T-helper 2 cell treated with Interferon-gamma antibody and Interleukin-4, amounts not matched to agents 5 μg/mL and 100 μg/mL, for 36 hours (primary cell): ENCODE data around the gene DYSF.

ENCODE experiments used
- DNase-seq: peaks from one replicate; pipeline ENCODE4 v3.0.0; 2021; ENCODE audit warnings: low spot score
- H3K27ac Mint-ChIP-seq: one replicate; pipeline ENCODE4 v1.8.0; 2021; ENCODE audit warnings: mild to moderate bottlenecking, mixed read lengths
- H3K27me3 Mint-ChIP-seq: one replicate; pipeline ENCODE4 v1.8.0; 2021; ENCODE audit warnings: low read depth, mixed read lengths
- H3K36me3 Mint-ChIP-seq: one replicate; pipeline ENCODE4 v1.8.0; 2021; ENCODE audit warnings: low read depth, mixed read lengths
- H3K4me1 Mint-ChIP-seq: one replicate; pipeline ENCODE4 v1.8.0; 2021; ENCODE audit warnings: low read depth, mixed read lengths
- H3K4me3 Mint-ChIP-seq: one replicate; pipeline ENCODE4 v1.8.0; 2022; ENCODE audit warnings: mild to moderate bottlenecking, moderate library complexity, mixed read lengths
- H3K9me3 Mint-ChIP-seq: one replicate; pipeline ENCODE4 v1.8.0; 2021; ENCODE audit warnings: mixed read lengths

Gene DYSF

GRCh38 chr2:71704688-71705087 lies 251.3 kb downstream of the DYSF start:
- Mint-ChIP-seq H3K27ac (no peak overlapping the region), H3K4me1 (no peaks in the 10 kb centered on the region), H3K4me3 (no peak overlapping the region), H3K27me3 (no peaks in the 10 kb centered on the region), H3K9me3 (no peaks in the 10 kb centered on the region), H3K36me3 (no peaks in the 10 kb centered on the region)
- DNase-seq: no peak

- Mint-ChIP-seq H3K27me3 (no peaks in the 10 kb centered on the region), H3K4me3 (no peak overlapping the region), H3K9me3 (no peaks in the 10 kb centered on the region), H3K27ac (no peak overlapping the region), H3K4me1 (no peaks in the 10 kb centered on the region), H3K36me3 (no peaks in the 10 kb centered on the region)
- DNase-seq: no peak
These were observed 252.0 kb downstream of the DYSF start for GRCh38 chr2:71705171-71705960.

GRCh38 chr2:71706121-71706520 lies 252.8 kb downstream of the DYSF start:
- Mint-ChIP-seq H3K4me3 (no peak overlapping the region), H3K27ac (no peak overlapping the region), H3K9me3 (no peaks in the 10 kb centered on the region), H3K27me3 (no peaks in the 10 kb centered on the region), H3K4me1 (no peaks in the 10 kb centered on the region), H3K36me3 (no peaks in the 10 kb centered on the region)
- no peak for DNase-seq

- no peak overlapping the region for H3K27ac Mint-ChIP-seq
- no peaks in the 10 kb centered on the region for H3K27me3 Mint-ChIP-seq
- H3K36me3 Mint-ChIP-seq: no peaks in the 10 kb centered on the region
- no peaks in the 10 kb centered on the region for H3K4me1 Mint-ChIP-seq
- DNase-seq: no peak
- H3K9me3 Mint-ChIP-seq: no peaks in the 10 kb centered on the region
- no peak overlapping the region for H3K4me3 Mint-ChIP-seq
These were observed 253.5 kb downstream of the DYSF start for GRCh38 chr2:71706836-71707235.

- Mint-ChIP-seq H3K27ac (no peak overlapping the region), H3K4me1 (no peaks in the 10 kb centered on the region), H3K27me3 (no peaks in the 10 kb centered on the region), H3K9me3 (no peaks in the 10 kb centered on the region), H3K4me3 (no peak overlapping the region), H3K36me3 (no peaks in the 10 kb centered on the region)
- no peak for DNase-seq
These were observed 257.2 kb downstream of the DYSF start for GRCh38 chr2:71710367-71711132.

- DNase-seq: no peak
- no peaks in the 10 kb centered on the region for H3K9me3 Mint-ChIP-seq
- no peak overlapping the region for H3K4me3 Mint-ChIP-seq
- H3K36me3 Mint-ChIP-seq: no peaks in the 10 kb centered on the region
- H3K27ac Mint-ChIP-seq: no peak overlapping the region
- H3K27me3 Mint-ChIP-seq: no peaks in the 10 kb centered on the region
- H3K4me1 Mint-ChIP-seq: no peaks in the 10 kb centered on the region
These were observed 257.9 kb downstream of the DYSF start for GRCh38 chr2:71711133-71711855.

GRCh38 chr2:71712158-71712818 lies 258.9 kb downstream of the DYSF start:
- Mint-ChIP-seq H3K27me3 (no peaks in the 10 kb centered on the region), H3K4me1 (no peaks in the 10 kb centered on the region), H3K4me3 (no peak overlapping the region), H3K36me3 (no peaks in the 10 kb centered on the region), H3K27ac (no peak overlapping the region), H3K9me3 (no peaks in the 10 kb centered on the region)
- no peak for DNase-seq

GRCh38 chr2:71713581-71714580 lies 260.5 kb downstream of the DYSF start:
- Mint-ChIP-seq H3K9me3 (no peaks in the 10 kb centered on the region), H3K4me3 (no peak overlapping the region), H3K27me3 (no peaks in the 10 kb centered on the region), H3K36me3 (no peaks in the 10 kb centered on the region), H3K4me1 (no peaks in the 10 kb centered on the region), H3K27ac (no peak overlapping the region)
- DNase-seq: no peak

- H3K27ac Mint-ChIP-seq: no peak overlapping the region
- H3K4me1 Mint-ChIP-seq: no peaks in the 10 kb centered on the region
- no peak overlapping the region for H3K4me3 Mint-ChIP-seq
These were observed 261.4 kb downstream of the DYSF start for GRCh38 chr2:71714601-71715240.

GRCh38 chr2:71715241-71715750 lies 261.9 kb downstream of the DYSF start:
- Mint-ChIP-seq H3K9me3 (no peaks in the 10 kb centered on the region), H3K27me3 (no peaks in the 10 kb centered on the region), H3K4me1 (no peaks in the 10 kb centered on the region), H3K4me3 (no peak overlapping the region), H3K27ac (no peak overlapping the region), H3K36me3 (no peaks in the 10 kb centered on the region)
- DNase-seq: no peak

More at GRCh38 chr2:71714601-71715240, 261.4 kb downstream of the DYSF start:
- no peak for DNase-seq
- no peaks in the 10 kb centered on the region for H3K36me3 Mint-ChIP-seq
- no peaks in the 10 kb centered on the region for H3K27me3 Mint-ChIP-seq
- no peaks in the 10 kb centered on the region for H3K9me3 Mint-ChIP-seq

GRCh38 chr2:71715951-71716696 lies 262.8 kb downstream of the DYSF start:
- H3K4me1 Mint-ChIP-seq: no peaks in the 10 kb centered on the region
- H3K36me3 Mint-ChIP-seq: no peaks in the 10 kb centered on the region
- H3K4me3 Mint-ChIP-seq: no peak overlapping the region

More at GRCh38 chr2:71715951-71716696, 262.8 kb downstream of the DYSF start:
- Mint-ChIP-seq H3K27me3 (no peaks in the 10 kb centered on the region), H3K9me3 (no peaks in the 10 kb centered on the region), H3K27ac (no peak overlapping the region)
- no peak for DNase-seq
